Neural cell (in vitro differentiated cells): ENCODE results near the gene B4GALNT3.

ENCODE experiments used
- EP300 ChIP-seq: fragments of 450-650 bp; conservative IDR thresholded peaks from 2 replicates; pipeline ENCODE4 v1.6.1; 2014; ENCODE audit warnings: antibody characterized with exemption, mild to moderate bottlenecking, moderate library complexity; ENCODE audit not compliant: poor library complexity, severe bottlenecking
- EZH2 ChIP-seq: fragments of 200-600, 300-800 bp; shearing (Covaris generic), sonication (generic); IDR thresholded peaks from 2 replicates; pipeline ENCODE4 v1.6.1; 2014; ENCODE audit warnings: antibody characterized with exemption, low read length, borderline replicate concordance, mild to moderate bottlenecking; ENCODE audit not compliant: insufficient read depth, poor library complexity, severe bottlenecking
- MXI1 ChIP-seq: fragments of 450-650 bp; conservative IDR thresholded peaks from 2 replicates; pipeline ENCODE4 v1.6.1; 2014; ENCODE audit warnings: antibody characterized with exemption, mild to moderate bottlenecking; ENCODE audit not compliant: poor library complexity, severe bottlenecking
- POLR2AphosphoS5 ChIP-seq: IDR thresholded peaks from 2 replicates; pipeline ENCODE4 v1.6.1; 2012
- SMC3 ChIP-seq: fragments of 450-650 bp; conservative IDR thresholded peaks from 2 replicates; pipeline ENCODE4 v1.6.1; 2014; ENCODE audit warnings: antibody characterized with exemption, mild to moderate bottlenecking, moderate library complexity; ENCODE audit not compliant: poor library complexity
- TAF1 ChIP-seq: IDR thresholded peaks from 2 replicates; pipeline ENCODE4 v1.6.1; 2012; ENCODE audit warnings: low read depth
- TF ChIP-seq, protein P1 (sequence below): fragments of 450-650 bp; IDR thresholded peaks from 2 replicates; pipeline ENCODE4 v1.5.1; 2014; ENCODE audit warnings: antibody characterized with exemption, mild to moderate bottlenecking, moderate library complexity; ENCODE audit not compliant: poor library complexity, severe bottlenecking
- TF ChIP-seq, protein P2 (sequence below): IDR thresholded peaks from 2 replicates; pipeline ENCODE4 v1.6.1; 2012; ENCODE audit warnings: borderline replicate concordance

DNA sequence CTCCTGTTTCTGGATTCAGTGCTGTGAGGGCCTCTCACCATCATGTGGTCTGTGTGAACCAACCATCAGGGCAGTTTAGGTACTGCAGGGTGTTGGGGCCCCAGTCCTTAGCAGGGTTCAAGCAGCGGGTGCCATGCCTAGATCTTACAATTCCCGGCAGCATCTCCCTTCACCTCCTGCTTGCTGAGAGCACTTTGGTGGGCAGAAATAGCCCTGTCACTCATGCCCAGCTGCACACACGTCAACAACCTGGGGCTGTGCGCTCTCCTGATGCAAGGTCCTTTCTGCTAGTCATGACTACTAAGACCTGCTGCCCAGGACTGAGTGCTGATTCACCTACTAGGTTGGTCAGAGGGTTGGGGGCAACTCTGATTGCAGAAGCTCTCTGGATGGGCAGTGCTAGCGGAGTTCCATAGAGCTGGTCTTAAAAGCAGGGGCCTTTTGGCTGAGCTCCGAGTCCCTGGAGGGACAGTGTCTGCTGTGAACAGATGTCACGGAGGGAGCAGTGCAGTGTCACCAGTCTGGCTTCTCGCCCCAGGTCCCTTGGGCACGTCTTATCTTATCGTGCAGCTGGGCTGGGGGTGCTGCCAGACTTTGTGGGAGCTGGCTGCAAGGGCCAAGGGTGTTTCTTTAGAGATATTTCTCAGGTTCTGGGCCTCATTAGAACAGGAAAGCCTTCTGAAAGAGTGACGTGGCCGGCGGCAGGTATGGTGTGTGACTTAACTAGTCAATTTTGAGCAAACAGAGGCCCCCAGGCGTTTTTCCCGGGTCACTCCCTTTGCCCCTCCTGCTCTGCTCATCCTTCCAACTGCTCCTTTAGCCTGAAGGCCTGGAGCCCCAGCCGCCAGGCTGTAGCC lies 131.7 kb downstream of the B4GALNT3 start:
- TF ChIP-seq, protein P1, sequence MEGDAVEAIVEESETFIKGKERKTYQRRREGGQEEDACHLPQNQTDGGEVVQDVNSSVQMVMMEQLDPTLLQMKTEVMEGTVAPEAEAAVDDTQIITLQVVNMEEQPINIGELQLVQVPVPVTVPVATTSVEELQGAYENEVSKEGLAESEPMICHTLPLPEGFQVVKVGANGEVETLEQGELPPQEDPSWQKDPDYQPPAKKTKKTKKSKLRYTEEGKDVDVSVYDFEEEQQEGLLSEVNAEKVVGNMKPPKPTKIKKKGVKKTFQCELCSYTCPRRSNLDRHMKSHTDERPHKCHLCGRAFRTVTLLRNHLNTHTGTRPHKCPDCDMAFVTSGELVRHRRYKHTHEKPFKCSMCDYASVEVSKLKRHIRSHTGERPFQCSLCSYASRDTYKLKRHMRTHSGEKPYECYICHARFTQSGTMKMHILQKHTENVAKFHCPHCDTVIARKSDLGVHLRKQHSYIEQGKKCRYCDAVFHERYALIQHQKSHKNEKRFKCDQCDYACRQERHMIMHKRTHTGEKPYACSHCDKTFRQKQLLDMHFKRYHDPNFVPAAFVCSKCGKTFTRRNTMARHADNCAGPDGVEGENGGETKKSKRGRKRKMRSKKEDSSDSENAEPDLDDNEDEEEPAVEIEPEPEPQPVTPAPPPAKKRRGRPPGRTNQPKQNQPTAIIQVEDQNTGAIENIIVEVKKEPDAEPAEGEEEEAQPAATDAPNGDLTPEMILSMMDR = no peak
- TF ChIP-seq, protein P2, sequence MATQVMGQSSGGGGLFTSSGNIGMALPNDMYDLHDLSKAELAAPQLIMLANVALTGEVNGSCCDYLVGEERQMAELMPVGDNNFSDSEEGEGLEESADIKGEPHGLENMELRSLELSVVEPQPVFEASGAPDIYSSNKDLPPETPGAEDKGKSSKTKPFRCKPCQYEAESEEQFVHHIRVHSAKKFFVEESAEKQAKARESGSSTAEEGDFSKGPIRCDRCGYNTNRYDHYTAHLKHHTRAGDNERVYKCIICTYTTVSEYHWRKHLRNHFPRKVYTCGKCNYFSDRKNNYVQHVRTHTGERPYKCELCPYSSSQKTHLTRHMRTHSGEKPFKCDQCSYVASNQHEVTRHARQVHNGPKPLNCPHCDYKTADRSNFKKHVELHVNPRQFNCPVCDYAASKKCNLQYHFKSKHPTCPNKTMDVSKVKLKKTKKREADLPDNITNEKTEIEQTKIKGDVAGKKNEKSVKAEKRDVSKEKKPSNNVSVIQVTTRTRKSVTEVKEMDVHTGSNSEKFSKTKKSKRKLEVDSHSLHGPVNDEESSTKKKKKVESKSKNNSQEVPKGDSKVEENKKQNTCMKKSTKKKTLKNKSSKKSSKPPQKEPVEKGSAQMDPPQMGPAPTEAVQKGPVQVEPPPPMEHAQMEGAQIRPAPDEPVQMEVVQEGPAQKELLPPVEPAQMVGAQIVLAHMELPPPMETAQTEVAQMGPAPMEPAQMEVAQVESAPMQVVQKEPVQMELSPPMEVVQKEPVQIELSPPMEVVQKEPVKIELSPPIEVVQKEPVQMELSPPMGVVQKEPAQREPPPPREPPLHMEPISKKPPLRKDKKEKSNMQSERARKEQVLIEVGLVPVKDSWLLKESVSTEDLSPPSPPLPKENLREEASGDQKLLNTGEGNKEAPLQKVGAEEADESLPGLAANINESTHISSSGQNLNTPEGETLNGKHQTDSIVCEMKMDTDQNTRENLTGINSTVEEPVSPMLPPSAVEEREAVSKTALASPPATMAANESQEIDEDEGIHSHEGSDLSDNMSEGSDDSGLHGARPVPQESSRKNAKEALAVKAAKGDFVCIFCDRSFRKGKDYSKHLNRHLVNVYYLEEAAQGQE = no peak
- TF ChIP-seq EZH2 = no peak
- TF ChIP-seq MXI1 = no peak
- TF ChIP-seq EP300 = no peak
- no peak for TF ChIP-seq TAF1
- TF ChIP-seq POLR2AphosphoS5 = no peak
- TF ChIP-seq SMC3 = no peak
